PC-3 (cell line): ENCODE results near the gene CACNG8. TPM values are rescaled to one million over a fixed set of nuclear protein-coding genes. Genes with fewer than 3 reads are reported as not detected.

ENCODE experiments used
- ATAC-seq: fragments of 200-7000 bp; cut with Tn5 transposase; 2 replicates; pipeline ENCODE4 v1.9.1; 2020; ENCODE audit warnings: mild to moderate bottlenecking, moderate library complexity
- BruUV-seq: library from RNA; stranded (reverse); fragments of 400-500 nt; replicated peaks from 2 replicates; lab custom pipeline; 2021; lab: Mats Ljungman, UMichigan
- CTCF ChIA-PET: fragments of 300-600 bp; sonication (Branson Sonifier 250); formaldehyde crosslinking; loops from one replicate; lab custom pipeline; 2022; ENCODE audit warnings: antibody characterized with exemption; lab: Charles Lee
- POLR2A ChIA-PET: fragments of 300-600 bp; sonication (Branson Sonifier 250); formaldehyde crosslinking; loops from one replicate; lab custom pipeline; 2022; ENCODE audit warnings: antibody characterized with exemption; ENCODE audit not compliant: unreplicated experiment; lab: Charles Lee
- DNase-seq: peaks from one replicate; pipeline ENCODE4 v3.0.0-alpha.2; 2015
- H2AFZ ChIP-seq: fragments of 300-600 bp; sonication (generic); 2 replicates; pipeline ENCODE4 v1.6.0; 2016; ENCODE audit warnings: antibody characterized with exemption, low read length
- H3F3A ChIP-seq: fragments of 300-600 bp; sonication (generic); one replicate; pipeline ENCODE4 v1.6.0; 2017; ENCODE audit warnings: antibody characterized with exemption, low read length, control low read depth, mild to moderate bottlenecking; ENCODE audit not compliant: unreplicated experiment
- H3K27ac ChIP-seq: fragments of 300-600 bp; sonication (generic); 2 replicates; pipeline ENCODE4 v1.5.1; 2016; ENCODE audit warnings: mild to moderate bottlenecking, low read length
- H3K27me3 ChIP-seq: fragments of 300-600 bp; sonication (generic); 2 replicates; pipeline ENCODE4 v1.6.1; 2016; ENCODE audit warnings: low read length, mixed read lengths
- H3K36me3 ChIP-seq: fragments of 300-600 bp; sonication (generic); 2 replicates; pipeline ENCODE4 v1.6.1; 2016; ENCODE audit warnings: low read depth, mixed run types, low read length, mixed read lengths
- H3K4me1 ChIP-seq: fragments of 300-600 bp; sonication (generic); 2 replicates; pipeline ENCODE4 v1.5.1; 2016; ENCODE audit warnings: low read length; ENCODE audit not compliant: insufficient read depth
- H3K4me2 ChIP-seq: fragments of 300-600 bp; sonication (generic); 2 replicates; pipeline ENCODE4 v1.6.0; 2016; ENCODE audit warnings: low read length
- H3K4me3 ChIP-seq: fragments of 300-600 bp; sonication (generic); 2 replicates; pipeline ENCODE4 v1.5.1; 2016; ENCODE audit warnings: mild to moderate bottlenecking, low read length, mixed read lengths
- H3K79me2 ChIP-seq: fragments of 300-600 bp; sonication (generic); 2 replicates; pipeline ENCODE4 v1.6.1; 2017; ENCODE audit warnings: low read length, mixed read lengths
- H3K9ac ChIP-seq: fragments of 300-600 bp; sonication (generic); 2 replicates; pipeline ENCODE4 v1.6.0; 2016; ENCODE audit warnings: mild to moderate bottlenecking, low read length
- H3K9me2 ChIP-seq: fragments of 300-600 bp; sonication (generic); replicated peaks from 2 replicates; pipeline ENCODE4 v1.6.1; 2016; ENCODE audit warnings: mixed run types, low read length, mixed read lengths
- H3K9me3 ChIP-seq: fragments of 300-600 bp; sonication (generic); 2 replicates; pipeline ENCODE4 v1.6.1; 2016; ENCODE audit warnings: low read length, mixed read lengths
- H4K20me1 ChIP-seq: fragments of 300-600 bp; sonication (generic); 2 replicates; pipeline ENCODE4 v1.6.1; 2016; ENCODE audit warnings: low read length, mixed read lengths
- EZH2 ChIP-seq: fragments of 300-600 bp; sonication (generic); IDR thresholded peaks from one replicate; pipeline ENCODE4 v1.6.1; 2017; ENCODE audit warnings: antibody characterized with exemption, mild to moderate bottlenecking, low read length; ENCODE audit not compliant: unreplicated experiment
- EZH2phosphoT487 ChIP-seq: fragments of 300-600 bp; sonication (generic); IDR thresholded peaks from 2 replicates; pipeline ENCODE4 v1.6.1; 2018; ENCODE audit warnings: mild to moderate bottlenecking, antibody characterized with exemption, low read length, borderline replicate concordance
- intact Hi-C: fragments of 100-400 bp; cut with micrococcal nuclease; formaldehyde crosslinking; loops from 2 replicates; pipeline ENCODE4 v1.9.0; 2023
- total RNA-seq: library from RNA; depleted of rRNA; stranded (reverse); fragments of >200 nt; gene quantifications from 2 replicates; pipeline ENCODE4 v1.2.3, GENCODE V29; 2014
- TF ChIP-seq, protein P1 (sequence below): fragments of 300-600 bp; sonication (generic); conservative IDR thresholded peaks from 2 replicates; pipeline ENCODE4 v1.5.1; 2017; ENCODE audit warnings: antibody characterized with exemption, low read depth, mild to moderate bottlenecking, low read length

CACNG8 gene
- total RNA-seq, 1 experiment from 2014 or later: 0.15 TPM

DNA sequence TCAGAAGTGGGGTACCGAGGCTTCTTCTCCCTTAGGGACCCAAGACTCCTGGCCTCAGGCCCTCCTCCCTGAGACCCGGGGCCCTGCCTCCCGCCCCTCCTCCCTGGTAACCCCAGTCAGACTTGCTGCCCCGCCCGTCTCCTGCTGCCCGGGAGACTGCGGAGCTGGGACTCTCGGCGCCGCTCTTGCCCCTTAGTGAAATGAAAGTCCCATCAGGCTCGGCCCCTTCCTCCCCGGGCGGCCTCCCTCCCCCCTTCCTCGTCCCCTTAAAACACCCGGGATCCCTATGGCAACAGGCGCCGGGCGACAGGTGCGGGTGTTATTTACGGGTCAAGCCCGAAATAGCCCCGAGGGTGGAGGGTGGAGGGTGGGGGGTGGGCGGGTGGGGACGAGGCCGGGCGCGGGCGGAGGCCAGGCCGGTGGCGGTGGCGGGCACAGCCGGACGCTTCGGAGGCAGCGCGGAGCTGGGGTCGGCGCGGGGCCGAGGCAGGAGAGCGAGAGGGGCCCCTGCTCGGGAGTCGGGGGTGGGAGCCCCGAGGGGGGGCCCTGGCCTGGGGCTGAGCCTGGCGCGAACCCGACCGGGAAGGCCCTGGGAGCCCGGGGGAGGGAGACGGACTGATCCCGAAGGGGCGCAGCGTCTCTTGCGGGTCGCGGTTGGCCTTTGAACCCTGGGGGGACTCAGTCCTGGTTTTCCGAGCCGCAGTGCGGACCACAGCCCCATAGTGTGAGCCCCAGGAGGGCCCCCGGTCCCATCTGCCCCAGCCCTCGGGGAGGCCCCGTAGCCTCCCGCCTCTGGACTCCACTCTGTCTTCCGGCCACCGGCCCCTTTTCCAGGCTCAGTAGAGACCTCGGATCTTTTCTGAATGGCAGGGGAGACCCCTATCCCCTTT is 28.7 kb downstream of the CACNG8 start, which contains the start of gene CACNG6:
CACNG6 (plus strand) TSS at position 414 of the 890 bp plus-strand sequence. CDS start 1,241 bp downstream, outside the sequence.
- ChIA-PET CTCF (interaction anchor here (0.5 to 0.7 kb wide), 3 partner anchors 10 to 38 kb away, joined by 3 to 5 read pairs (median 4); no protein-coding TSS in a partner anchor), POLR2A (no interaction called here)
- ATAC-seq: peak; percentile 68
- no peaks in the 10 kb centered on the region for H3K79me2 ChIP-seq
- no peaks in the 10 kb centered on the region for H3F3A ChIP-seq
- H3K4me2 ChIP-seq: peak within 1 kb of the TSS; percentile 75
- no peak within 1 kb of the TSS for H3K27ac ChIP-seq
- H2AFZ ChIP-seq: peak within 1 kb of the TSS; percentile 69
- H3K36me3 ChIP-seq: no peaks in the 10 kb centered on the region
- no peak for TF ChIP-seq EZH2phosphoT487
- TF ChIP-seq, protein P1, sequence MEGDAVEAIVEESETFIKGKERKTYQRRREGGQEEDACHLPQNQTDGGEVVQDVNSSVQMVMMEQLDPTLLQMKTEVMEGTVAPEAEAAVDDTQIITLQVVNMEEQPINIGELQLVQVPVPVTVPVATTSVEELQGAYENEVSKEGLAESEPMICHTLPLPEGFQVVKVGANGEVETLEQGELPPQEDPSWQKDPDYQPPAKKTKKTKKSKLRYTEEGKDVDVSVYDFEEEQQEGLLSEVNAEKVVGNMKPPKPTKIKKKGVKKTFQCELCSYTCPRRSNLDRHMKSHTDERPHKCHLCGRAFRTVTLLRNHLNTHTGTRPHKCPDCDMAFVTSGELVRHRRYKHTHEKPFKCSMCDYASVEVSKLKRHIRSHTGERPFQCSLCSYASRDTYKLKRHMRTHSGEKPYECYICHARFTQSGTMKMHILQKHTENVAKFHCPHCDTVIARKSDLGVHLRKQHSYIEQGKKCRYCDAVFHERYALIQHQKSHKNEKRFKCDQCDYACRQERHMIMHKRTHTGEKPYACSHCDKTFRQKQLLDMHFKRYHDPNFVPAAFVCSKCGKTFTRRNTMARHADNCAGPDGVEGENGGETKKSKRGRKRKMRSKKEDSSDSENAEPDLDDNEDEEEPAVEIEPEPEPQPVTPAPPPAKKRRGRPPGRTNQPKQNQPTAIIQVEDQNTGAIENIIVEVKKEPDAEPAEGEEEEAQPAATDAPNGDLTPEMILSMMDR: no peak
- no peak for TF ChIP-seq EZH2
- H3K9ac ChIP-seq: peak within 1 kb of the TSS; percentile 19; the same call in 1 of the 2 replicates
- TSS peak; percentile 18 for BruUV-seq
- H3K27me3 ChIP-seq: no peaks in the 10 kb centered on the region
- no peaks in the 10 kb centered on the region for H3K9me2 ChIP-seq
- 0 out of 2 replicates have a peak, but pooled peaks cover 3% of the 10 kb centered on the region for H3K4me1 ChIP-seq
- H3K9me3 ChIP-seq: no peaks in the 10 kb centered on the region
- intact Hi-C loops: no loop called here
- peak within 1 kb of the TSS; percentile 61 for H3K4me3 ChIP-seq
- no peaks in the 10 kb centered on the region for H4K20me1 ChIP-seq
- DNase-seq: peak; percentile 48

DNA sequence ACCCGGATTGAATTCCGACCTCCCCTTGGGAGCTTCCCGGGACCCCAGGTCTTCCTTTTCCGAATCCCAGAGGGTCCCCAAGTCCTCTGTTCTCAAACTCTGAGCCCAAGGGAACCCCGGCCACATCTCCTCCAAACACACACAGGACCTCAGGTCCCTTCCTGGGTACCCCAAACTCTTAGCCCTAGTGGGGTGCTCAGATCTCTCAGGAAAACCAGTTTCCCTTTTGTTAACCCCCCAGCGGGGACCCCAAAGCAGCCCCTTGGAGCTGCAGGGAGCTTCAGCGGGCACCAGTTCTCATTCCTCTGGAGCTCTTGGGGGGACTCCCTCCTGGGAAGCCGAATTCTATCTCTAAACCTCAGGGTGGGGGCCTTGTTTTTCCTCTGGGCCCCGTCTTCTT is 29.5 kb downstream of the CACNG8 start:
- H3K4me1 ChIP-seq: 0 out of 2 replicates have a peak, but pooled peaks cover 3% of the 10 kb centered on the region
- H3K9ac ChIP-seq: no peak overlapping the region
- no peak for ATAC-seq
- H3K4me2 ChIP-seq: no peak overlapping the region
- no peak overlapping the region for H3K27ac ChIP-seq
- intact Hi-C loops: no loop called here
- H3K9me2 ChIP-seq: no peaks in the 10 kb centered on the region
- H4K20me1 ChIP-seq: no peaks in the 10 kb centered on the region
- no peaks in the 10 kb centered on the region for H3K36me3 ChIP-seq
- H3K79me2 ChIP-seq: no peaks in the 10 kb centered on the region
- no TSS peak for BruUV-seq
- CTCF ChIA-PET: no interaction called here
- H2AFZ ChIP-seq: no peak overlapping the region
- DNase-seq: no peak
- H3K27me3 ChIP-seq: no peaks in the 10 kb centered on the region
- POLR2A ChIA-PET: interaction anchor here (0.7 kb wide), 1 partner anchor 331 kb away, joined by 3 read pairs; no protein-coding TSS in a partner anchor
- TF ChIP-seq, protein P1: no peak
- TF ChIP-seq EZH2 (no peak), EZH2phosphoT487 (no peak)
- H3K4me3 ChIP-seq: no peak overlapping the region
- no peaks in the 10 kb centered on the region for H3F3A ChIP-seq
- H3K9me3 ChIP-seq: no peaks in the 10 kb centered on the region
